NCI-H774 (cell line): ENCODE data around the gene MSI2.

Experiments used
- DNase-seq: peaks from one replicate; lab custom pipeline; 2025; lab: John Stamatoyannopoulos, UW

The MSI2 gene

GRCh38 chr17:57524839-57525568 is 268.7 kb downstream of the MSI2 start:
- no peak for DNase-seq

GRCh38 chr17:57527221-57528057 is 271.1 kb downstream of the MSI2 start:
- DNase-seq = no peak

- DNase-seq = peak; percentile 63
Measured at GRCh38 chr17:57528058-57528451, 271.7 kb downstream of the MSI2 start.

GRCh38 chr17:57530026-57530425 is 273.7 kb downstream of the MSI2 start:
- DNase-seq = no peak

GRCh38 chr17:57530508-57530907 is 274.2 kb downstream of the MSI2 start:
- no peak for DNase-seq

- no peak for DNase-seq
Measured at GRCh38 chr17:57531078-57531477, 274.8 kb downstream of the MSI2 start.

- DNase-seq = no peak
Measured at GRCh38 chr17:57531648-57532504, 275.6 kb downstream of the MSI2 start.

GRCh38 chr17:57532556-57532955 is 276.2 kb downstream of the MSI2 start:
- no peak for DNase-seq

GRCh38 chr17:57532966-57533365 is 276.6 kb downstream of the MSI2 start:
- no peak for DNase-seq

GRCh38 chr17:57533684-57534305 is 277.5 kb downstream of the MSI2 start:
- no peak for DNase-seq

GRCh38 chr17:57534863-57535248 is 278.5 kb downstream of the MSI2 start:
- DNase-seq = no peak

- peak; percentile 41 for DNase-seq
Measured at GRCh38 chr17:57535249-57535966, 279.1 kb downstream of the MSI2 start.

GRCh38 chr17:57536289-57536688 is 280.0 kb downstream of the MSI2 start:
- no peak for DNase-seq

GRCh38 chr17:57536789-57537523 is 280.6 kb downstream of the MSI2 start:
- no peak for DNase-seq

GRCh38 chr17:57537524-57538410 is 281.4 kb downstream of the MSI2 start:
- no peak for DNase-seq

GRCh38 chr17:57538736-57539456 is 282.6 kb downstream of the MSI2 start:
- DNase-seq = no peak

GRCh38 chr17:57539529-57540301 is 283.4 kb downstream of the MSI2 start:
- DNase-seq = no peak

GRCh38 chr17:57540596-57540995 is 284.3 kb downstream of the MSI2 start:
- no peak for DNase-seq
